Activated CD8-positive, alpha-beta memory T cell treated with anti-CD3 and anti-CD28 coated beads for 1 hour (primary cell): ENCODE data around the gene OR10H4.
"Not testable (repeated sequence)": the region's sequence is repeated elsewhere in the genome, so short reads cannot be mapped to it uniquely, and the experiment has no call there.

Experiments
- DNase-seq, 2 donors: peaks; one replicate each; pipeline ENCODE4 v3.0.0-alpha.2; 2020; ENCODE audit warnings: low read depth in 1 of 2; ENCODE audit errors: extremely low read depth in 1 of 2

Gene OR10H4

DNA sequence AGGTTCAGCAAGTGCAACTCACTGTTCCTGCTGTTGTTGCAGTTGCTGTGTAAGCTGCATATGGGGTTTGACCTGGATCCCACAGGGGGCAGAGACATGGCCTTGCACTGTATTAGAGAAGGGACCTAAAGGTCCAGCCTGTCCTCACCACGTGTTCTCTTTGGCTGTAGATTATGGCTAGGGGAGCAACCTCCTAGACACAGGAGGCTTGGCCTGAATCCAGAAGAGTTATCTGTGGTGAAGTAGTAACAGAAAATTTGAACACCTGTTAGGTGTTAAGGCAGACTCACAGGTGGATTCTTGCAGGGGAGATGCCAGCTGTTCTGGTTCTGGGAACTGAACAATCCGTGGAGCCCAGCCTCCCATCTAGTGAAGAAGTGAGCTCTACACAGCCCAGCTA lies 11.0 kb upstream of the OR10H4 start:
- no peak for DNase-seq

DNA sequence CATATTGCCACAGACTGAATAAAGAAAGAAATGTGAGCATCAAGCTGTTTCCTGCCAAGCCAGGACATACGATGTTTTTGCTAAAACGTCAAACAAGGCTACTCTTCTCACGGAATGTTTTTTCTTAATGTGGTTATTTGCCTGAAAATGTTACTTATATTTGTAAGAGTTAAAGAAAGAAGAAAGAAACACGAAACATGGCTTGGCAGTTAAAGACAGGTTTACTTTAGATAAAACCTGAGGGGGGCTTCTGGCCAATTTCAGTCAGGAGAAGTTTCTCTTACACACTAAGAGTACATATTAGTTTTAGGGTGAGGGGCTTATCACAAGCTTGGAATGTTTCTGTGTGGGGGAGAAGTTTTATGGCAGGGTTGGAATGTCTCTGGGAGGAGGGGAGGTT lies 4.4 kb upstream of the OR10H4 start:
- no peak for DNase-seq

DNA sequence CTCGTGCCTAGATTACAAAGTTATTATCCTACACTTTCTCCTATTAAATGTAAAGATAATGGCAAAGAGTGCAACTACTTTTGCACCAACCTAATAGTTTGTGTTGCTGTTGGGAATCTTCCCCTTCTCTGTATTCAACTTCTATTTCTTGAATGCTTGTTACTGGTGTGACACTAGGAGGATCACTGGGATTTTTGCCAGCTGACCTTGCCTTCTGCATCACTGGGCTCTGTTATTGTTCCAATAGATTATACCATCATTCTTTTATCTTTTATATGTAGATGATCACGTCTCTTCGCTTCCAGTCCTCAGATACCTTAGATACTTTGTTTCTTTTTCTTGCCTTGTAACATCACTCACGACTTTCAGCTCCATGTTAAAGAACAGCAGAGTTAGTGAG lies 3.5 kb upstream of the OR10H4 start:
- DNase-seq = no peak

DNA sequence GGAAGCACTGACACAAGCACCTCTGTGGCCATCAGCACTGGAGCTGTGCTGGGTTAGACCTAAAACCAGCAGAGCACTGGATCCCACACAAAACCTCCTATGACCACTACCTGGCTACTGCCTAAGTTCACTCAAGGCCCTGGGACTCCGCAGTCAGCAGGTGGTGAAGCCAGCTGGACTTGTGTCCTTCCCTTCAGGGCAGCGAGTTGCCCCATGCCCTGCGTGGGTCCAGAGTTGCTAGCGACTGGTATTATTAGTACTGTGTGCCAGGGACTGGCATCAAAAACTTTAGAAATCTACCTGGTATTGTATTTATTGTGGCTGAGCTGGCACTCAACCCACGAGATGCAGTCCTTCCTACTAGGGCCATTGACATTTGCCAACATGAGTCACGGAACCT lies 6.0 kb downstream of the OR10H4 start:
- no peak for DNase-seq

DNA sequence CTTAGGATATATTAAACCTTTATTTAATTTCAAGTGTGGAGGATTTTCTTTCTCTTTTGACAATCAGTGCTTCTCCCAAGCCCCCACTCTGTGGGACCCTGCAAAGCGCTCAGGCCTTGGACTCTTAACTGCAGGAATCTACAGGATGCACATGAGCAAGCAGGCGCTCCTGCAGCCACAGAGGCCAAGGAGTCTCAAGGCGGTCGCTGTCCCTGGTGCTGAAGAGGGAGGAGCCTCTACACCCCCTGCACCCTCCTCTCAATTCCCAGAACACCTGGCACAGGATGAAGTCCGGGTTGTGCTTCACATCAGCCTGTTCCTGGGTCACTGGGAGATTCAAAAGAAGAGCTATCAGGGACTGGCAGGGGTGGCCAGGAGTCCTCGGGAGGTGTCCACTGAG lies 13.5 kb downstream of the OR10H4 start:
- DNase-seq = no peak

DNA sequence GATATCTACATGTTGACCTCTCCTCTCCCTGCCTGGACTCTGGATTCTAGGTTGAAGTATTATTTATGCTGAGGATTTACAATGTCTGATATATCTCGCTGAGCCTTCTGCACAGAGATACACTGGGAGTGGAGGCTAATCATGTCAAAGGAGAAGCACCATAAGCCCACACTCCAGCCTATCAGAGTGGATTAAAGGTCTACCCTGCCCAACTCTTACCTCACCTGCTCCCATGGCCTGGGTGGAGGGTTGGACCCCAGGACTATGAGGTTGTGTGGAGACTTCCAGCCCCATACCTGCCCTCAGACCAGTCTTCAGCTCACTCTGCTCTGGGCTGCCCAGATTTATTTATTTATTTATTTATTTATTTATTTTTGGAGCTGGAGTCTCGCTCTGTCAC lies 15.4 kb downstream of the OR10H4 start:
- DNase-seq = no peak

DNA sequence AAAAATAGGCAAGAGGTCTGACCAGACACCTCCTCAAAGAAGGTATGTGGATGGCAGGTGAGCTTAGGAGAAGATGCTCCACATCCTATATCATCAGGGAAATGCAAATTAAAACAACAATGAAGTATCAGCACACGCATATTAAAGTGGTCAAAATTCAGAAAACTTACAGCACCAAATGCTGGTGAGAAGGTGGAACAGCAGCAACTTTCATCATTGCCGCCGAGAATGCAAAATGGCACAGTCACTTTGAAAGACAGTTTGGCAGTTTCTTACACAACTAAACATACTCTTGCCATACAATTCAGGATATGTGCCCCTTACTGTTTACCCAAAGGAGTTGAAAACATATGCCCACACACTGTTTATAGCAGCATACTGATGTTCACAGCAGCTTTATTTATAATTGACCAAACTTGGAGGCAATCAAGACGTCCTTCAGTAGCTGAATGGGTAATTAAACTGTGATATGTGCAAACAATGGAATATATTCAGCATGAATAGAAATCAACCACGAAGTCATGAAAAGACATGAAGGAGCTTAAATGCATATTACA lies 22.5 kb downstream of the OR10H4 start:
- no peak for DNase-seq

DNA sequence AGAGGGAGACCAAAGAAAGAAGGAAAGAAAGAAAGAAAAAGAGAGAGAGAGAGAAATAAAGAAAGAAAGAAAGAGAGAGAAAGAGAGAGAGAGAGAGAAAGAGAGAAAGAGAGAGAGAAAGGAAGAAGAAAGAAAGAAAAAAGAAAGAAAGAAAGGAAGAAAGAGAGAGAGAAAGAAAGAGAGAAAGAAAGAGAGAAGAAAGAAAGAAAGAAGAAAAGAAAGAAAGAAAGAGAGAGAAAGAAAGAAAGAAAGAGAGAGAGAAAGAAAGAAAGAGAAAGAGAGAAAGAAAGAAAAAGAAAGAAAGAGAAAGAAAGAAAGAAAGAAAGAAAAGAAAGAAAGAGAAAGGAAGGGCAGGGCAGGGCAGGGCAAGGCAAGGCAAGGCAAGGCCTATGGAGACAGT lies 23.2 kb downstream of the OR10H4 start:
- not testable (repeated sequence) for DNase-seq

DNA sequence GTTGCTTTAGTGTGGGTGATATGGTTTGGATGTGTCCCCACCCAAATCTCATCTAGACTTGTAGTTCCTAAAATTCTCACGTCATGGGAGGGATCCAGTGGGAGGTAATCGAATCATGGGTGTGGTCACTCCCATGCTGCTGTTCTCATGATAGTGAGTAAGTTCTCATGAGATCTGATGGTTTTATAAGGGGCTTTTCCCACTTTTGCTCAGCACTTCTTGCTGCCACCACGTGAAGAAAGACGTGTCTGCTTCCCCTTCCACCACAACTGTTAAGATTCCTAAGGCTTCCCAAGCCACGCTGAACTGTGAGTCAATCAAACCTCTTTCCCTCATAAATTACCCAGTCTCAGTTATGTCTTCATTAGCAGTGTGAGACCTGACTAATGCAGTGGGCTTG lies 26.0 kb downstream of the OR10H4 start:
- no peak for DNase-seq

DNA sequence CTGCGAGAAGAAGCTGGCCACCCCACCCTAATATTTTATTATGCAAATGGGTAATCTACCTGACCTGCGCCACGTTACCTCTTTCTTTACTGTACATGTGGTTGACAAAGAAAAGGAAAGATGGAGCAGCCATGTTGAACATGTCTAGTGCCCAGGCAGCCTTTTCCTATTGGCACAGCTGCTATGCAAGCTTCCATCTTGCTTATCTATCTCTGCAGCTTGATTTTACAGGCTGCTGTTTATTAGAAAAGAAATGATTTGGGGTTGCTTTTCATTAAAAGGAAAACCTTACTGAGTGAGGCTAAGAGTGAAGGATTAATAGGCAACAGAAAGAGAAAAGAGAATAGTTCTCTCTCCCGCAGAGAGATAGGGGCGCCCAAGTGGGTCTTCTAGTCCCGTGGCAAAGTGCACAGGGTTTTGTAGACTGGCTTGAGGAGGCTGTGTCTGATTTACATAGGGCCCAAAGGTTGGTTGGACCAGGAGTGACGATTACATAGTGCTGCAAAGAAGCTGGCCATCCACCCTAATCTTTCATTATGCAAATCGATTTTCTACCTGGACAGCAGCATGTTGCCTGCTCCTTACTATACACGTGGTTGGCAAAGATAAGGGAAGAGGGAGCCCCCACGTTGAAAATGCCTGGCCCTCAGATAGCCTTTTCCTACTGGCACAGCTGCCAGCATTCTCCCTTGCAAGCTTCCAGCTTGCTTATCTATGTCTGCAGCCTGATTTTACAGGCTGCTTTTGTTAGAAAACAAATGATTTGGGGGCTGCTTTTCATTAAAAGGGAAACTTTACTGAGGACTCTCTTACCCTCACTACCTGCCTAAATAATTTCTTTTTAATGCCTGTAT lies 28.3 kb downstream of the OR10H4 start:
- DNase-seq = no peak

DNA sequence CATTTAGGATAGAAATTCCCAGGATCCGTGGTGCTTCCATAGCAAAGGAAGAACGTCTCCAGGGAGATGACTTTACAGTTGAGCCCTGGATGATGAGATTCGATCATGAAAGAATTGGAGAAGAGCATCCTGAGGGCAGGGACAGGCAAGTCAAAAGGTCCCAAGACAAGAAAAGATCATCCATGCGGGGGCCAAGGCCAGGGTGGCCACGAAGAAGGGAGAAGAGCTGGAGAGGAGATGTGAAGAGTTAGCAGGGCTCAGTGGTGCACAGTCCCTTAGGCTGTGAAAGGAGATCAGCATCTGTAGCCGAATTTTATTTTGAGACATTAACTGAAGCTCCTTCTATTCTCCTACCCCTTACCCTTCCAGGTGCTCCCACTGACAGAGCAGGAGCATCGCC lies 28.9 kb downstream of the OR10H4 start:
- no peak for DNase-seq

DNA sequence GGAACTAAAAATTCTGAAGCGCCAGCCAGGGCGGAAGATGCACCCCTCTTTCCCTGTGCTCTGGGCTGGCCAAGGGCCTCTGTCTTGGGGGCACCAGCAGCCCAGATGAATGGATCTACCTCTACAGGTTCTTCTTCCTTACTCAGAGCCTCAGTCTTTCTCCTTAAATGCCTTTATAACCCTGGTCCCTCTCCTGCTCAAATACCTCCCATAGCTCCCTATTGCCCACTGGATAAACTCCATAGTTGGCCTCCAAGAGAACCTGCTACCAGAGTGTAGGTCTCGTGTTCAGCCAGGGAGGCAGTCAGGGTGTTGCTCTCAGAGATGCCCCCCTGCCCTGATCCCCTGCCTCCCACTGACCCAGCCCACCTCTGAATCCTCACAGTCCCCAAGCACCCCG lies 30.5 kb downstream of the OR10H4 start:
- DNase-seq = no peak

DNA sequence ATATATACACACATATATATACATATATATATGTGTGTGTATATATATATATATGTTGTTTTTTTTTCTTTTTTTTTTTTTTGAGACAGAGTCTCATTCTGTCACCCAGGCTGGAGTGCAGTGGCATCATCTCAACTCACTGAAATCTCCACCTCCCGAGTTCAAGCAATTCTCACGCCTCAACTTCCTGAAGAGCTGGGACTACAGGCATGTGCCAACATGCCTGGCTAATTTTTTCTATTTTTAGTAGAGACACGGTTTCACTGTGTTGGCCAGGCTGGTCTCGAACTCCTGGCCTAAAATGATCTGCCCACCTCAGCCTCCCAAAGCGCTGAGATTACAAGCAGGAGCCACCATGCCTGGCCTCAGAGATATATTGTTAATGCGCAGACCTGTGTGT lies 37.0 kb downstream of the OR10H4 start:
- DNase-seq = not testable (repeated sequence)

DNA sequence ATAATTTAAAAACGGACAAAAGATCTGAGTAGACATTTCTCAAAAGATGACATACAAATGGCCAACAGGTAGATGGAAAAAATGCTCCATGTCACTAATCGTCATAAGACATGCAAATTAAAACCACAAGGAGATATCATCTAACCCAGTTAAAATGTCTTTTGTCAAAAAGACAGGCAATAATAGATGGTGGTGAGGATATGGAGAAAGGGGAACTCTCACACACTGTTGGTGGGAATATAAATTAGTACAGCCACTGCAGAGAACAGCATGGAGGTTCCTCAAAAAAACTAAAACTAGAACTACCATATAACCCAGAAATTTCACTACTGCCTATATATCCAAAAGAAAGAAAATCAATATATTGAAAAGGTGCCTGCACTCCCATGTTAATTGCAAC lies 37.9 kb downstream of the OR10H4 start:
- DNase-seq = no peak

DNA sequence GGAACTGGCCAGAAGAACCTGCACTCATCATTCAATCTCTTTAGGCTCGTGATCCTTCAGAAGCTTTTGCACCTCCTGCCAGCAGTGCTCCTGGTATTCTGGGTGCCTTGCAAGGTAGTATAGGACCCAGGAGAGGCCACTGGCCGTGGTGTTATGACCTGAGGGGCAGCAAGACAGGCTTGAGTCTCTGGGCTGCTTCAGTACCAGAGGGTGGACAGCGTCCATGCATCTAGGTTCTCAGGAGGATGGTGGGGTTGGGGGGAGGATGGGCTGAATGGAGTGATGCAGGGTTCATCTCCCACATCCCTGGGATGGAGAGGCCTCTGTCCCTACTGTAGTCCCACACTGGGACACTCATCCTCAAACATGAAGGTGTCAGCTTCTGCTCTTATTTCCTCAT lies 41.1 kb downstream of the OR10H4 start:
- no peak for DNase-seq

DNA sequence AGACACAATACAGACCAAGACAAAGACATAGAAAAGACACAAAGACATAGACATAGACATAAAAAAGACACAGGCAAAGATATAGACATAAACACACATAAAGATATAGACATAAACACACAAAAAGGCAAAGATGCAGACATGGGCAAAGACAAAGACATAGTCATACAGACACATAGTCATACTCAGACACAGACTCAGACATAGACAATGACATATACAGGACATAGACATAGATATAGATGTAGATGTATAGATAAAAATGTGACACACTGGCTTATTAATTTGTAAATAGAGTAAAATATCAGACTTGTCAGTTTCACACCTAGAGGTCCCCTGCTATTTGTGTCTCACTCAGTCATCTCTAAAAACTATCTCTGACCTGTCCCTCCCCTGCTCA lies 42.8 kb downstream of the OR10H4 start:
- no peak for DNase-seq

DNA sequence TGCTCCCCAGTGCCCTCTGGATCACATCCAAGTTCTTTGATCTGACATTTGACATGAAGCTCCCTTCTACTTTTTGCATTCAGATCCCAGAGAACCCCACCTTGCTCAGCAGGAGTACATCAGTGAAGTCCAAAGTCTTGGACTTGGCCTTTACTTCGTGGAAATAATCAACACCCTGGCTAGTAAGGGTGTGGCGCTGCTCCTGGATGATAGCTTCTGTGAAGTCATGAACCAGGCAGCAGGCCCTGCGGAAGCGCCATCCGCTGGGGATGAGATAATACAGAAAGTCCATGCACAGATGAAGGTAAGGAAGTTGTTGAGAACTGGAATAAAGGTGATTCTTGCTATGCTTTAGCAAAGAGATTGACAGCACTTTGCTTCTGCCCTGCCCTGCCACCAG lies 43.2 kb downstream of the OR10H4 start:
- no peak for DNase-seq

DNA sequence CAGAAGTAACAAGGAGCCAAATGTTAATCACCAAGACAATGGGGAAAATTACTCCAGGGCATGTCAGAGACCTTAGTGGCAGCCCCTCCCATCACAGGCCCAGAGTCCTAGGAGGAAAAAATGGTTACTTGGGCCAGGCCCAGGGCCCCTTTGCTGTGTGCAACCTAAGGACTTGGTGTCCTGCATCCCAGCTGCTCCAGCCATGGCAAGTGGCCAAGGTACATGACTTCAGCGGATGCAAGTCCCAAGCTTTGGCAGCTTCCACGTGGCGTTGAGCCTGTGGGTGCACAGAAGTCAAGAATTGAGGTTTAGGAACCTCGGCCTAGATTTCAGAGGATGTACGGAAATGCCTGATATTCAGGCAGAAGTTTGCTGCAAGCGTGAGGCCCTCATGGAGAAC lies 46.7 kb downstream of the OR10H4 start:
- DNase-seq = no peak

DNA sequence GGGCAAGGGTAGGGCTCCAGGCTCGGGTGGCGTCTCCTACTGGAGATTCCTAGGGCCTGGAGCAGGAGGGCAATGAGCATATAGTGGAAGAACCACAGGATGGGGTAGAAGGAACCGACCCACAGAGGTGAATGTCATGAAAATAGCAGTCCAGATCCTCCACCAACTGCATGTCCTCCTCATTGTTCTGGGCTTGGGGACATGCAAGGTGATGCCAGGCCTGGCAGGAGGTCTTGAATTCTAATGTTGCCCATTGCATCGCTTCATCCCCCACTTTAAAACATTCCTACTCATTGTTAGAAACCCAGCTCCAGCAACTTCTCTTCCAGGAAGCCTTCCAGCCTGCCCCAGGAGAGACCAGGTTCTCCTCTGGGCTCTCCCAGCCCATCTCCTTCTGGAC lies 49.4 kb downstream of the OR10H4 start:
- no peak for DNase-seq
